Endothelial cell of umbilical vein (primary cell): Measurements from ENCODE around the gene KBTBD4.

Experiments used
- CTCF ChIP-seq, 2 donors: IDR thresholded peaks; 1 replicate in 1 of 2; 2 replicates in 1 of 2; pipeline ENCODE4 v1.5.1; 2011; ENCODE audit warnings: low read length in 2 of 2, mild to moderate bottlenecking in 2 of 2, moderate library complexity in 2 of 2, control low read depth in 1 of 2, inconsistent platforms in 1 of 2, low read depth in 1 of 2; ENCODE audit not compliant: insufficient read depth in 1 of 2; ENCODE audit errors: extremely low read depth in 1 of 2
- EZH2 ChIP-seq: IDR thresholded peaks from 2 replicates; pipeline ENCODE4 v1.6.1; 2012; ENCODE audit warnings: borderline replicate concordance, low read depth, mild to moderate bottlenecking, moderate library complexity, low read length, inconsistent platforms; ENCODE audit not compliant: severe bottlenecking
- POLR2A ChIP-seq: IDR thresholded peaks from 2 replicates; pipeline ENCODE4 v1.6.1; 2012; ENCODE audit warnings: low read depth, mild to moderate bottlenecking, control low read depth, low read length

- no peak for TF ChIP-seq POLR2A
- no peak for TF ChIP-seq CTCF (IDR thresholded peaks at IDR 0.05; ENCODE audit: extremely low read depth in 1 of 2, insufficient read depth in 1 of 2, low read depth in 1 of 2, low read length in 2 of 2)
- TF ChIP-seq EZH2 = no peak
Measured at GRCh38 chr11:47577460-47578041, 1.2 kb downstream of the KBTBD4 start.
